A673 (cell line): ENCODE data around the gene PPCDC. TPM values are rescaled to one million over a fixed set of nuclear protein-coding genes. Genes with fewer than 3 reads are reported as not detected.

ENCODE experiments used
- BruUV-seq: library from RNA; stranded (reverse); fragments of 400-500 nt; replicated peaks from 2 replicates; lab custom pipeline; 2021; lab: Mats Ljungman, UMichigan
- CTCF ChIA-PET: fragments of 300-600 bp; sonication (Branson Sonifier 250); formaldehyde crosslinking; loops from one replicate; lab custom pipeline; 2022; ENCODE audit warnings: antibody characterized with exemption; lab: Charles Lee
- POLR2A ChIA-PET: fragments of 300-600 bp; sonication (Branson Sonifier 250); formaldehyde crosslinking; loops from one replicate; lab custom pipeline; 2022; ENCODE audit warnings: antibody characterized with exemption; ENCODE audit not compliant: low non-redundant PET; lab: Charles Lee
- DNase-seq: peaks from one replicate; pipeline ENCODE4 v3.0.0-alpha.2; 2015; ENCODE audit warnings: low spot score
- H3K27ac ChIP-seq: fragments of 200-600 bp; sonication (generic); 2 replicates; pipeline ENCODE4 v1.5.1; 2016; ENCODE audit warnings: mixed run types, low read depth, mild to moderate bottlenecking, mixed read lengths, antibody characterized with exemption, low read length; ENCODE audit not compliant: poor library complexity, severe bottlenecking
- H3K27me3 ChIP-seq: fragments of 200-600 bp; sonication (generic); replicated peaks from 2 replicates; pipeline ENCODE4 v1.6.1; 2017; ENCODE audit warnings: mixed run types, low read depth, mild to moderate bottlenecking, mixed read lengths, antibody characterized with exemption, low read length; ENCODE audit not compliant: insufficient read depth, poor library complexity
- H3K36me3 ChIP-seq: fragments of 200-600 bp; sonication (generic); 2 replicates; pipeline ENCODE4 v1.6.1; 2016; ENCODE audit warnings: mixed run types, mild to moderate bottlenecking, mixed read lengths, antibody characterized with exemption, low read length; ENCODE audit not compliant: insufficient read depth, poor library complexity, severe bottlenecking
- H3K4me1 ChIP-seq: fragments of 200-600 bp; sonication (generic); 2 replicates; pipeline ENCODE4 v1.6.1; 2017; ENCODE audit warnings: mixed run types, mild to moderate bottlenecking, mixed read lengths, antibody characterized with exemption, low read length; ENCODE audit not compliant: insufficient read depth, poor library complexity, severe bottlenecking
- H3K4me3 ChIP-seq: fragments of 200-600 bp; sonication (generic); 2 replicates; pipeline ENCODE4 v1.5.1; 2016; ENCODE audit warnings: low read depth, mixed run types, mild to moderate bottlenecking, mixed read lengths, low read length; ENCODE audit not compliant: poor library complexity, severe bottlenecking
- H3K9me3 ChIP-seq: fragments of 200-600 bp; sonication (generic); 2 replicates; pipeline ENCODE4 v1.6.1; 2016; ENCODE audit warnings: mixed run types, low read depth, mild to moderate bottlenecking, mixed read lengths, antibody characterized with exemption, low read length; ENCODE audit not compliant: poor library complexity, severe bottlenecking
- CTCF ChIP-seq: fragments of 300-800, 200-600 bp; sonication (generic); conservative IDR thresholded peaks from 2 replicates; pipeline ENCODE4 v1.5.1; 2017; ENCODE audit warnings: low read depth, mild to moderate bottlenecking, antibody characterized with exemption, low read length, moderate library complexity, mixed read lengths
- EZH2 ChIP-seq: fragments of 200-600 bp; sonication (generic); IDR thresholded peaks from 2 replicates; pipeline ENCODE4 v1.6.1; 2017; ENCODE audit warnings: borderline replicate concordance, low read depth, mild to moderate bottlenecking, mixed read lengths, antibody characterized with exemption, low read length; ENCODE audit not compliant: poor library complexity, severe bottlenecking
- intact Hi-C: fragments of 100-400 bp; cut with micrococcal nuclease; formaldehyde crosslinking; loops from one replicate; pipeline ENCODE4 v1.10.0; 2022; ENCODE audit not compliant: unreplicated experiment
- total RNA-seq: library from RNA; stranded (reverse); gene quantifications from 2 replicates; pipeline ENCODE4 v1.2.3, GENCODE V29; 2021

The PPCDC gene
- total RNA-seq, 1 experiment from 2014 or later = 13.3 TPM

- DNase-seq = no peak
- Histone ChIP-seq H3K27me3 (no peaks in the 10 kb centered on the region), H3K4me1 (peaks cover 38% of the 10 kb centered on the region), H3K36me3 (no peaks in the 10 kb centered on the region), H3K9me3 (no peaks in the 10 kb centered on the region), H3K4me3 (no peak overlapping the region), H3K27ac (peak overlapping the region; percentile 95)
- no TSS peak for BruUV-seq
- intact Hi-C loops = loop anchor here (10.0 kb wide), 1 partner anchor 639 kb away; no protein-coding TSS in a partner anchor
- POLR2A ChIA-PET = no interaction called here
- TF ChIP-seq CTCF = no peak
- TF ChIP-seq EZH2 = no peak
- CTCF ChIA-PET = no interaction called here
Measured at GRCh38 chr15:75025548-75026260, 2.3 kb downstream of the PPCDC start.

- H3K27me3 ChIP-seq = no peaks in the 10 kb centered on the region
- H3K36me3 ChIP-seq = no peaks in the 10 kb centered on the region
- BruUV-seq = no TSS peak
- no peak for DNase-seq
- TF ChIP-seq EZH2 (no peak), CTCF (no peak)
- H3K4me1 ChIP-seq = peaks cover 56% of the 10 kb centered on the region
- POLR2A ChIA-PET = no interaction called here
- H3K27ac ChIP-seq = no peak overlapping the region
- CTCF ChIA-PET = interaction anchor here (0.6 kb wide), 1 partner anchor 173 kb away, joined by 3 read pairs; no protein-coding TSS in a partner anchor
- intact Hi-C loops = loop anchor here (10.0 kb wide), 1 partner anchor 637 kb away; no protein-coding TSS in a partner anchor
- no peaks in the 10 kb centered on the region for H3K9me3 ChIP-seq
- no peak overlapping the region for H3K4me3 ChIP-seq
Measured at GRCh38 chr15:75027551-75027950, 4.2 kb downstream of the PPCDC start.

DNA sequence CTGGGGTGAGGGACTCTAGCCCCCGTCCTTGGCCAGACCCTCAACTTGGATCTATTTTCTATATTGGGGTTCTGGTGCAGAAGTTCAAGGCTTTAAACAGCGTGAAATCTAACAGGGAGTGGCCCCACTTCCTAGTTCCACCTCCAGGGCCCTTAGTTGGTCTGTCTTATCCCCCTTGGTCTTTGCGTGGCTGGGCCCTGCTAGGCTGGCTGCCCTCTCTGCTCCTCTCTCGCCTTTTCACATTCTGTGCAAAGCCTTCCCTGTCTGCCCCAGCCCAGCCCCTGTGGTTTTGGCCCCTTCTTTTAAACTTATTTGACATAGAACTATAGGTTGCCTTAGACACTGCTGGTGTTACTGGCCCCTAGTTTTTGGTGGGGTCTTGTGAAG, 5.6 kb downstream of the PPCDC start:
- H3K27ac ChIP-seq = peak overlapping the region; percentile 66
- CTCF ChIA-PET = interaction anchor here (0.7 to 1.6 kb wide), 4 partner anchors 173 to 655 kb away, joined by 5 to 13 read pairs (median 8); partner anchors contain the start of genes C15orf39 and MAN2C1
- TF ChIP-seq EZH2 (no peak), CTCF (no peak)

More for the DNA sequence above, 5.6 kb downstream of the PPCDC start:
- POLR2A ChIA-PET = no interaction called here
- BruUV-seq = no TSS peak
- DNase-seq = no peak
- no peaks in the 10 kb centered on the region for H3K27me3 ChIP-seq
- peaks cover 58% of the 10 kb centered on the region for H3K4me1 ChIP-seq
- H3K4me3 ChIP-seq = no peak overlapping the region
- no peaks in the 10 kb centered on the region for H3K9me3 ChIP-seq
- H3K36me3 ChIP-seq = no peaks in the 10 kb centered on the region
- intact Hi-C loops = loop anchor here (1.0 to 10.0 kb wide), 4 partner anchors 175 to 654 kb away; no protein-coding TSS in a partner anchor
